Vagina (tissue), 2 donors: ENCODE data around the gene CNGA3.

Experiments used
- POLR2A ChIP-seq, 2 donors: fragments of 450-650 bp; IDR thresholded peaks; one replicate each; pipeline ENCODE4 v1.6.1; 2017; ENCODE audit warnings: antibody characterized with exemption in 2 of 2, mild to moderate bottlenecking in 2 of 2, moderate library complexity in 2 of 2
- POLR2AphosphoS5 ChIP-seq, 2 donors: sonication (generic); formaldehyde crosslinking; IDR thresholded peaks; one replicate each; pipeline ENCODE4 v1.9.0; 2017; ENCODE audit warnings: antibody characterized with exemption in 2 of 2, mild to moderate bottlenecking in 2 of 2, low read depth in 1 of 2; ENCODE audit not compliant: insufficient read depth in 1 of 2
- TF ChIP-seq, protein P1 (sequence below), 3 experiments: fragments of 450-650 bp in 2 of 3; fragments of 200-600 bp in 1 of 3; sonication (generic) in 1 of 3; IDR thresholded peaks; one replicate each; pipeline ENCODE4 v1.5.1; 2017 to 2019; ENCODE audit warnings: antibody characterized with exemption in 3 of 3, mild to moderate bottlenecking in 2 of 3, moderate library complexity in 2 of 3

DNA sequence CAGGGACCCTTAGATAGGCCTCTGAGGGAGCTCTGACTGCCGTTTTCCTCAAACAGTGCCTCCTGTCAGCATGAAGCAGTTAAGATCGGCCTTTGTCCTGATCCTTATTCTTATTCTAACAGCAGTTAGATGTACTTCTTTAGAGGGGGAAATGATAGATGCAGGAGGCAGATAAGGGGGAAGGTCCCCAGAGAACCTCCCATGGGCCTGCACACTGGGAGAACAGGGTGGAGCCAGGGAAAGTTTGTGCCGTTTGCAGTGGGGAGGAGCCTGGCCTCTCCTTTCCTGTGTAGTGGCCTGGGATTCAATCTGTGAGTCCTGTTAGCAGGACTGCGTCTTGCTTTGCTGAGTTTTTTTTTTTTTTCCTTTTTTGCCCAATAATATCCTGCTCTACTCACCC lies 90.5 kb downstream of the CNGA3 start:
- TF ChIP-seq, protein P1, sequence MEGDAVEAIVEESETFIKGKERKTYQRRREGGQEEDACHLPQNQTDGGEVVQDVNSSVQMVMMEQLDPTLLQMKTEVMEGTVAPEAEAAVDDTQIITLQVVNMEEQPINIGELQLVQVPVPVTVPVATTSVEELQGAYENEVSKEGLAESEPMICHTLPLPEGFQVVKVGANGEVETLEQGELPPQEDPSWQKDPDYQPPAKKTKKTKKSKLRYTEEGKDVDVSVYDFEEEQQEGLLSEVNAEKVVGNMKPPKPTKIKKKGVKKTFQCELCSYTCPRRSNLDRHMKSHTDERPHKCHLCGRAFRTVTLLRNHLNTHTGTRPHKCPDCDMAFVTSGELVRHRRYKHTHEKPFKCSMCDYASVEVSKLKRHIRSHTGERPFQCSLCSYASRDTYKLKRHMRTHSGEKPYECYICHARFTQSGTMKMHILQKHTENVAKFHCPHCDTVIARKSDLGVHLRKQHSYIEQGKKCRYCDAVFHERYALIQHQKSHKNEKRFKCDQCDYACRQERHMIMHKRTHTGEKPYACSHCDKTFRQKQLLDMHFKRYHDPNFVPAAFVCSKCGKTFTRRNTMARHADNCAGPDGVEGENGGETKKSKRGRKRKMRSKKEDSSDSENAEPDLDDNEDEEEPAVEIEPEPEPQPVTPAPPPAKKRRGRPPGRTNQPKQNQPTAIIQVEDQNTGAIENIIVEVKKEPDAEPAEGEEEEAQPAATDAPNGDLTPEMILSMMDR (IDR thresholded peaks at IDR 0.05): no peak
- no peak for TF ChIP-seq POLR2A (IDR thresholded peaks at IDR 0.05)
- no peak for TF ChIP-seq POLR2AphosphoS5 (IDR thresholded peaks at IDR 0.05; ENCODE audit: insufficient read depth in 1 of 2, low read depth in 1 of 2)
